HEK293T (cell line): ENCODE measurements around the gene VRK1.

Source experiments
- FOXM1 ChIP-seq: fragments of 450-650 bp; IDR thresholded peaks from 2 replicates; pipeline ENCODE4 v1.6.1; 2017; ENCODE audit warnings: mild to moderate bottlenecking, borderline replicate concordance
- ZNF384 ChIP-seq: fragments of 450-650 bp; IDR thresholded peaks from 2 replicates; pipeline ENCODE4 v1.6.1; 2016

- TF ChIP-seq ZNF384 (no peak), FOXM1 (no peak)
Measured at GRCh38 chr14:96761066-96761465, 36.1 kb upstream of the VRK1 start.
